HG03565 (cell line): ENCODE data around the gene TGFBR1.
"Not testable (repeated sequence)": the region's sequence is repeated elsewhere in the genome, so short reads cannot be mapped to it uniquely, and the experiment has no call there.

Experiments
- ATAC-seq: cut with Tn5 transposase; IDR thresholded peaks from one replicate; pipeline ENCODE4 v1.9.1; 2021; ENCODE audit warnings: mild to moderate bottlenecking, moderate library complexity; ENCODE audit not compliant: unreplicated experiment

TGFBR1 gene

GRCh38 chr9:99184475-99185347 is 79.8 kb downstream of the TGFBR1 start:
- peak; percentile 34 for ATAC-seq

GRCh38 chr9:99185348-99185632 is 80.4 kb downstream of the TGFBR1 start:
- no peak for ATAC-seq

- ATAC-seq, result no peak
Measured at GRCh38 chr9:99185934-99186333, 81.0 kb downstream of the TGFBR1 start.

GRCh38 chr9:99187311-99187710 is 82.4 kb downstream of the TGFBR1 start:
- ATAC-seq, result no peak

- ATAC-seq, result no peak
Measured at GRCh38 chr9:99189186-99189585, 84.3 kb downstream of the TGFBR1 start.

- no peak for ATAC-seq
Measured at GRCh38 chr9:99189887-99190596, 85.1 kb downstream of the TGFBR1 start.

DNA sequence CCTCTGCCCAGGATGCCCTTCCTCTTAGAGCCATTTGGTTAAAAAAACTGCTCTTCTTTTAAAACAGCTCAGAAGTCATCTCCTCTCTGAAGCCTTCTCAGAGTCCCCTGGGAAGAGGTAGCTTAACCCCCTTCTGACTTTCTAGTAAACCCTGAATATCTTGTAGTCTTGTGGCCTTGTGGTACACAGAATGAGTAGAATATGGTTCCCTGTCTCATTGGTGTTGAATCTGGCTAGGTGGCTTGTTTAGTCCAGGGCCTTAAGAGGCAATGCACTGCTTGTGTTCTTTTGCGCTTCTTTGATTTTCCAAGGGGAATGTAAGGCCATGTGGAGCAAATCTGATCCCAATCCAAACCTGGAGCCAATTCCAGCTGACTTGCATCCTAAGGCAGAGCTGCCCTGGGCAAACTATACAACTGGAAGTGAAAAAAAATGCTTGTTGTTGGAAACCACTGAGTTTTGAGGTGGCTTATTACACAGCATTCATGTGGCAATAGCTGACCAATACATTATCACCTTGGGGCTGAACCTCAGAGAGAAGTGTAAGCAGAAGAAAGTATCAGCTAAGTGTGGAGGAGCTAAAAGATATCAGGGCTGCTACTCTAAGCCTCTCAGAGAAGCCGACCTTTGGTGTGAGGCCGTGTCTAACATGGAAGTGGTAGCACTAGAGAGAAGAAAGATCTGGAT is 85.8 kb downstream of the TGFBR1 start:
- no peak for ATAC-seq

- no peak for ATAC-seq
Measured at GRCh38 chr9:99192786-99193465, 88.0 kb downstream of the TGFBR1 start.

GRCh38 chr9:99193466-99193821 is 88.5 kb downstream of the TGFBR1 start:
- ATAC-seq, result no peak

DNA sequence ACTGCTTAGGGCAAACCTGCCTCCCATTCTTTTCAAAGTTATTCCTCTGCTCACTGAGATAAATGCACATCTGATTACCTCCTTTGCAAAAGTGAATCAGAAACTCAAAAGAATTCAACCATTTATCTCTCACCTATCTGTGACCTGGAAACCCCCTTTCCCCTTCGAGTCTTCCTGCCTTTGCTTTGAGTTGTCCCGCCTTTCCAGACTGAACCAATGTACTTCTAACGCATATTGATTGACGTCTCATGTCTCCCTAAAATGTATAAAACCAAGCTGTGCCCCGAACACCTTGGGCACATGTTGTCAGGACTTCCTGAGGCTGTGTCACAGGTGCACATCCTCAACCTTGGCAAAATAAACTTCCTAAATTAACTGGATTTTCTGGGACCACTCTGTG is 91.6 kb downstream of the TGFBR1 start:
- not testable (repeated sequence) for ATAC-seq

DNA sequence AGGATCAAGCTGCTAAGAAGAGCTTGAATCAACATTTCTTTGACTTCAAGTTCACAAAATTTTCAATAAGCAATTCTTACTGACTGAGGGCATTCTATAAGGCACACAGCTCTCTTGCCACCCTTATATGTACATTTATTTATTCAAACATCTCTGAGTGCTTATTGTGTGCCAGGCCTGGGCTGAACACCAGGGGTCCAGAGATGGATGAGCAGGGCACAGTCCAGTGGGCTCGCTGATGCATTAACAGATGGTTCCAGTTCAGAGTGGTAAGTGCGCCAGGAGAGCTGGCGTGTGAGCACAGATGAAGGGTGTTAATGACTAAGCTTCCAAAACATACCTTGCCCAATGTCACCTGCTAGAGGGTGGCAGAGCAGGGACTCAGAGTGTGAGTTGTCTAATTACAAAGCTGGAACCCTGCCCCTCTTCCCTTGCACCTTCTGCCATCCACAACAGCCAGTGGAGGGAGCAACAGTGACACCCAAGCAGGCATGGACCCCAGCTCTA is 92.3 kb downstream of the TGFBR1 start:
- ATAC-seq, result no peak

DNA sequence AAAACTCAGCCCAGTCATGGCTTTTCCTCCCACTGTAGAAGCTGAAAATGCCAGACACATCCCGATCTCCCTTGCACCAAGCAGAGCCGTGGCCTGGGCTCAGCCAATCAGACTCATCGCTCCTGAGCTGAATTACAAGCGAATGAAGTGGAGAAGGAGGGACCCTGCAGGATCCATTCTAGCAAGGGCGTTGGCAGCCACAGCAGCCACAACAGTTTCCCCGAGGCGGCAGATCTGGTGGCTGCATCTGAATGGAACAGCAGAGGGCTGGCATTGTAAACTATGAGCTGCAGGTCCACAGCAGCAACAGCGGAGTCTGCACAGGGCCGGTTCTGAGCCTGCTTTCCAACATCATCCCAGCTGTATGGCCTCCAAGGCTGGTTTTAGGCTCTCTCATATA is 93.1 kb downstream of the TGFBR1 start:
- no peak for ATAC-seq

DNA sequence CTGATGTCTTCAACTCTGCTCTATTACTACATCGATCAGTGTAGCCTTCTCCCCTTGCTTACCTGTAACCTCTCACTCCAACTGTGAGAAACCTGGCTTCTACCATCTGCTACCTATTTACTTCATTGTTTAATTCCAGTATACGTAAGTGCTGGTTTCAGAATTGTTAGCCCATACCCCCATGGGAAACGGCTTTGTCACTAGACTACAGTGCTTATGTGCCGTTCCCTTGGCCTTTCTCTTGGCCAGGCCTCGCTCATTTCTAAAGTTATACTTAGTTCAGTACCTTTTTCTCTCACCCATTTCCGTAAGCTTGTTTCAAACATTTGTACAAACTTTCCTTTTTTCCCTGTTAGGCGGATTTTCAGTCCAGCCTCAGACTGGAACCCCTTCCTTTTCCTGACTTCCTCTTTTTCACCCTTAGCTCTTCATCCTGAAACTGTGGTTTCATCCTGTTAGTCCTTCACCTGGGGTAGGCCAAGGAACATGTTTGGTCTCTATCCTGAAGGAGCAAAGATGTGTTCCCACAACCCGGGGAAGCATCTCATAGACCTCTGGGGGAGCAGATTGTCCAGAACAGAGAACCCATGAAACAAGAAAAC is 95.1 kb downstream of the TGFBR1 start:
- ATAC-seq, result no peak

DNA sequence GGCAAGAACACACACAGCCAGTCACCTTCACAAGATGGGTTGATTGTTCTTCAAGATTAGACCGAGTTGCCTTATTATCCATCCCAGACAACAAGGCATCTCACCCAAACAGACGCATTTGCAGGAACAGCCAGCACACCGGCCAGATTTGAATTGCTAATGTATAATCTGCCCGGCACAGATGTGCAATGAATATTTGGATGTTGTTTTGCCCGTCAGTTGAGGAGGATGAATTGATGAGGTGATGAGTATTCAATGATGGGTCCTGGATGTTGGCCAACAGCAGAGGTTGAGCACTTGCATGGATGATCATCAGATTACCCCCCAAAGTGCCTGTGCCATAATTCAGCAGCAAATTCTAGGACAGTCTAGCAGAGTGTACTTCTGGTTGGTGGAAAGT is 96.7 kb downstream of the TGFBR1 start:
- ATAC-seq, result no peak
